Uterus (tissue), 2 donors: Measurements from ENCODE around the gene CAMTA1.

Experiments
- CTCF ChIP-seq, 4 experiments: fragments of 200-600 bp in 2 of 4; fragments of 450-650 bp in 2 of 4; sonication (generic) in 2 of 4; IDR thresholded peaks; one replicate each; pipeline ENCODE4 v1.5.1; 2016 to 2019; ENCODE audit warnings: antibody characterized with exemption in 4 of 4, mild to moderate bottlenecking in 2 of 4, moderate library complexity in 1 of 4
- POLR2A ChIP-seq, 2 donors: fragments of 450-650 bp; IDR thresholded peaks; one replicate each; pipeline ENCODE4 v1.6.1; 2016; ENCODE audit warnings: antibody characterized with exemption in 2 of 2, mild to moderate bottlenecking in 1 of 2, moderate library complexity in 1 of 2

GRCh38 chr1:7561331-7561921, 776.2 kb downstream of the CAMTA1 start:
- TF ChIP-seq CTCF (IDR thresholded peaks at IDR 0.05) (no peak), POLR2A (IDR thresholded peaks at IDR 0.05) (no peak)
